ENCODE measurements around the gene LONRF2.

DNA sequence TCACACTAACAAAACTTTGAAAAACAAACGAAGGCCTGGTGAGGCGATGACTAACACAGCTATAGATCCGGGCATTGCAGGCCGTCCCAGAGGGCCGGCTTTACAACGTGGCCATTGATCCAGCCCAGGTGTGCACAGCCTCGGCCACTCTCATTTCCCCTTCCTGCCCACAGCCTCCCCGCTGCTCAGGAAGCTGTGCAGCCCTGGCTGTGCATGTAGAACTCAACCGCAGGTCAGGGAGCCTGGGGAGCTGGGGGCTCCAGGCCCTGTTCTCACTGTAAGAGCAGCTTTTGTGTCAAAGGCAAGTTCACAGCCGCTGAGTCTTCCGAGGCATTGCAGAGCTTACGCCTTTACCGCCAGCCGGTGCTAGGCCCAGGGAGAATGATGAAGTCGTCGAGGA, 87.2 kb downstream of the LONRF2 start:
- TF ChIP-seq CTCF (conservative IDR thresholded peaks at IDR 0.05; ENCODE audit: low read length) (no peak), EZH2phosphoT487 (IDR thresholded peaks at IDR 0.05; ENCODE audit: borderline replicate concordance) (no peak)
